Esophagus muscularis mucosa (tissue), 4 donors: ENCODE data around the gene SLC40A1.

Source experiments
- CTCF ChIP-seq, 3 experiments: fragments of 200-600 bp in 2 of 3; fragments of 450-650 bp in 1 of 3; sonication (generic) in 2 of 3; IDR thresholded peaks; one replicate each; pipeline ENCODE4 v1.5.1; 2017 to 2019; ENCODE audit warnings: antibody characterized with exemption in 3 of 3, mild to moderate bottlenecking in 2 of 3, moderate library complexity in 1 of 3
- EP300 ChIP-seq: sonication (generic); formaldehyde crosslinking; IDR thresholded peaks from one replicate; pipeline ENCODE4 v1.6.1; 2017; ENCODE audit warnings: antibody characterized with exemption
- POLR2A ChIP-seq: fragments of 450-650 bp; IDR thresholded peaks from one replicate; pipeline ENCODE4 v1.6.1; 2017; ENCODE audit warnings: antibody characterized with exemption, moderate library complexity, mild to moderate bottlenecking, low read depth
- POLR2AphosphoS5 ChIP-seq, 2 donors: sonication (generic); formaldehyde crosslinking; IDR thresholded peaks; one replicate each; pipeline ENCODE4 v1.6.1; 2017; ENCODE audit warnings: antibody characterized with exemption in 2 of 2

- TF ChIP-seq CTCF (IDR thresholded peaks at IDR 0.05) (no peak), EP300 (no peak), POLR2A (no peak), POLR2AphosphoS5 (IDR thresholded peaks at IDR 0.05) (no peak)
Measured at GRCh38 chr2:189625636-189626035, 45.0 kb upstream of the SLC40A1 start.
